ENCODE results near the gene KRIT1. TPM values are rescaled to one million over a fixed set of nuclear protein-coding genes. Genes with fewer than 3 reads are reported as not detected.

The KRIT1 gene
- total and polyA plus RNA-seq, 2 experiments from 2014 or later: 25.3 to 50.6 TPM

DNA sequence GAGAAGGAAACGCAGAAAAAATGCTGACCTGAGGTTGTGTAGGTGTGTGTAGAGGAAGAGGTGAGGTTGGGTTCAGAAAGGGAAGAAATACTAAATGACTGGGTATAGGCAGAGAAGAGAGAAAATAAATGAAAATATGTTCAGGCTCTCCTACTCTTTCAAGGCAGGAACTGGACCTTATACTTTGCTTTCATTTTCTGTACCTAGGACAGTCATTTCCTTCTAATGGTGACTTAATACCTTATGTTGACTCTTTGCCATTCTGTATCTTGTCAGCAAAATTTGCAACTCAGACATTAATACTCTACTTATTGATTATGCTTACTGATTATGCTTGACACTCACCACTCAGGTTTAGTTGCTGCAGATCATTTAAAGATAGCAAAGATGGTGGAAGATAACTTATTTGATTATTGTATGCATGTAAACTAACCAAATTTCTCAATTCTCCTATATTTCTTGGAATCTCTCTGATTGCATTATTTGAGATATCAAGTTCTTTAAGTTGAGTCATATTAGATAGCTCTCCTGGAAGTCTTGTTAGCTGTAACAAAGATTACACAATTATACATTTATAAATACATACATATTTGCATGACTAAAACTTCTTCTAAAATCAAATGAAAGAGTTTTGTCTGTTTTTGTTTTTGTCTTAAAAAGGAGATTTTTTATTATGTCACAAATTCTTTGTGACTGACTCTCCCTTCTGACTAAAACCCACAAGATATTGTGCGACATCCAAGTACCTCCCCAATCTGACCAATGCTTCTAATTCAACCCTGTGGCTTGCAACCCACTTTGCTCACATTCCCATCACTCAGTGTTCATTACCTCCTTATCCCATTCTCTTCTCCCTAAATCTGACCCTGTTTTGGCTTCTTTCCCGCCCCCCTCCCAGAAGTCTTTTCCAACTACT lies 86.8 kb downstream of the KRIT1 start:
- no peaks in the 10 kb centered on the region for H3K4me1 ChIP-seq (ENCODE audit: insufficient read depth)
- no peaks in the 10 kb centered on the region for H3K27me3 ChIP-seq
- no peak for DNase-seq (ENCODE audit: low spot score)
- no peaks in the 10 kb centered on the region for H3K79me2 ChIP-seq
- no peak overlapping the region for H3K27ac ChIP-seq
- H3K36me3 ChIP-seq (replicated peaks; ENCODE audit: insufficient read depth, low read depth): no peaks in the 10 kb centered on the region
- TF ChIP-seq EZH2 (IDR thresholded peaks at IDR 0.05; ENCODE audit: borderline replicate concordance) (no peak), EZH2phosphoT487 (IDR thresholded peaks at IDR 0.05; ENCODE audit: low read depth, severe bottlenecking, unreplicated experiment) (no peak)
- TF ChIP-seq, protein P1, sequence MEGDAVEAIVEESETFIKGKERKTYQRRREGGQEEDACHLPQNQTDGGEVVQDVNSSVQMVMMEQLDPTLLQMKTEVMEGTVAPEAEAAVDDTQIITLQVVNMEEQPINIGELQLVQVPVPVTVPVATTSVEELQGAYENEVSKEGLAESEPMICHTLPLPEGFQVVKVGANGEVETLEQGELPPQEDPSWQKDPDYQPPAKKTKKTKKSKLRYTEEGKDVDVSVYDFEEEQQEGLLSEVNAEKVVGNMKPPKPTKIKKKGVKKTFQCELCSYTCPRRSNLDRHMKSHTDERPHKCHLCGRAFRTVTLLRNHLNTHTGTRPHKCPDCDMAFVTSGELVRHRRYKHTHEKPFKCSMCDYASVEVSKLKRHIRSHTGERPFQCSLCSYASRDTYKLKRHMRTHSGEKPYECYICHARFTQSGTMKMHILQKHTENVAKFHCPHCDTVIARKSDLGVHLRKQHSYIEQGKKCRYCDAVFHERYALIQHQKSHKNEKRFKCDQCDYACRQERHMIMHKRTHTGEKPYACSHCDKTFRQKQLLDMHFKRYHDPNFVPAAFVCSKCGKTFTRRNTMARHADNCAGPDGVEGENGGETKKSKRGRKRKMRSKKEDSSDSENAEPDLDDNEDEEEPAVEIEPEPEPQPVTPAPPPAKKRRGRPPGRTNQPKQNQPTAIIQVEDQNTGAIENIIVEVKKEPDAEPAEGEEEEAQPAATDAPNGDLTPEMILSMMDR (IDR thresholded peaks at IDR 0.05; ENCODE audit: poor library complexity): no peak
- H4K20me1 ChIP-seq (ENCODE audit: insufficient read depth, poor library complexity, severe bottlenecking): no peaks in the 10 kb centered on the region
- H3K9me3 ChIP-seq (ENCODE audit: low read depth): no peaks in the 10 kb centered on the region
- H3K4me2 ChIP-seq: no peak overlapping the region
- 94% methylated on average over 3 of the region's 3 CpGs for WGBS (ENCODE audit: low lambda C conversion rate, missing lambda C conversion rate)
- no peaks in the 10 kb centered on the region for H3K9me2 ChIP-seq (replicated peaks; ENCODE audit: insufficient read depth)
- no peak overlapping the region for H3K4me3 ChIP-seq
- no peak overlapping the region for H2AFZ ChIP-seq

DNA sequence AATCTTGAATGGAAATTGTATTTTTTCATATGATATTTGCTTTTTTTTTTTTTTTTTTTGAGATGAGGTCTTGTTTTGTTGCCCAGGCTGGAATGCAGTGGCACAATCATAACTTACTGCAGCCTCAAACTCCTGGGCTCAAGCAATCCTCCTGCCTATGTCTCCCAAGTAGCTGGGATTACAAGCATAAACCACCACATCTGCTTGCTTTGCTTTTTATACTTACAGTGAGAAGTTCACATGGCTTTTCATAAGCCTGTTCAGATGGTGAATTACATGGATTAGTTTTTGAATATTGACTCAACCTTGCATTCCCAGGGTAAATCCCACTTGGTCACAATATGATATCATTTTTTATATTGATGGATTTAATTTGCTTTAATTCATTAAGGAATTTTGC lies 88.7 kb downstream of the KRIT1 start:
- H3K27ac ChIP-seq: no peak overlapping the region
- no peaks in the 10 kb centered on the region for H3K4me1 ChIP-seq (ENCODE audit: insufficient read depth)
- no peaks in the 10 kb centered on the region for H3K9me3 ChIP-seq (ENCODE audit: low read depth)
- H4K20me1 ChIP-seq (ENCODE audit: insufficient read depth, poor library complexity, severe bottlenecking): no peaks in the 10 kb centered on the region
- H3K4me3 ChIP-seq: no peak overlapping the region
- no peaks in the 10 kb centered on the region for H3K27me3 ChIP-seq
- no peaks in the 10 kb centered on the region for H3K9me2 ChIP-seq (replicated peaks; ENCODE audit: insufficient read depth)
- TF ChIP-seq EZH2phosphoT487 (IDR thresholded peaks at IDR 0.05; ENCODE audit: low read depth, severe bottlenecking, unreplicated experiment): no peak
- TF ChIP-seq, protein P1 (IDR thresholded peaks at IDR 0.05; ENCODE audit: poor library complexity): no peak
- TF ChIP-seq EZH2 (IDR thresholded peaks at IDR 0.05; ENCODE audit: borderline replicate concordance): no peak
- no peak overlapping the region for H2AFZ ChIP-seq
- no peak overlapping the region for H3K4me2 ChIP-seq
- no peak for DNase-seq (ENCODE audit: low spot score)
- H3K79me2 ChIP-seq: no peaks in the 10 kb centered on the region
- H3K36me3 ChIP-seq (replicated peaks; ENCODE audit: insufficient read depth, low read depth): no peaks in the 10 kb centered on the region

DNA sequence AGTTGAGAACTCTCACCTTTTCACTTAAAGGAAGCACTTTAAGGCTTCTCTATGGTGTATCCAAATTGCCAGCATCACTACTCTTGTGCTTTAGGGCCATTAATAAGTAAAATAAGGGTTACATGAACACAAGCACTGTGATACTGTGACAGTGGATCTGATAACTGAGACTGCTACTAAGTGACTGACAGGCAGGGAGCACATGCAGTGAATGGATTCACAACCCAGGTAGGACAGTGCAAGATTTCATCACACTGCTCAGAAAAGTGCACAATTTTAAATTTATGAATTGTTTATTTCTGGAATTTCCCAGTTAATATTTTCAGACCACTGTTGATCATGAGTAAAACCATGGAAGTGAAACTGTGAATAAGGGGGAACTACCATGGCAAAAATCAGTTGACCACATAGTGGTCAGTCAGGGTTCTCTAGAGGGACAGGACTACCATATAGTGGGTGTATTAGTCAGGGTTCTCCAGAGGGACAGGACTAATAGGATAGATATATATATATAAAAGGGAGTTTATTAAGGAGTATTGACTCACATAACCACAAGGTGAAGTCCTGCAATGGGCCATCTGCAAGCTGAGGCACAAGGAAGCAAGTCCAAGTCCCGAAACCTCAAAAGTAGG lies 90.5 kb downstream of the KRIT1 start:
- Histone ChIP-seq H3K4me3 (no peak overlapping the region), H3K79me2 (no peaks in the 10 kb centered on the region), H3K9me2 (replicated peaks; ENCODE audit: insufficient read depth) (no peaks in the 10 kb centered on the region), H3K4me1 (ENCODE audit: insufficient read depth) (no peaks in the 10 kb centered on the region), H3K27me3 (no peaks in the 10 kb centered on the region), H3K9me3 (ENCODE audit: low read depth) (no peaks in the 10 kb centered on the region), H3K4me2 (no peak overlapping the region), H2AFZ (no peak overlapping the region), H3K36me3 (replicated peaks; ENCODE audit: insufficient read depth, low read depth) (no peaks in the 10 kb centered on the region), H4K20me1 (ENCODE audit: insufficient read depth, poor library complexity, severe bottlenecking) (no peaks in the 10 kb centered on the region), H3K27ac (no peak overlapping the region)
- DNase-seq (ENCODE audit: low spot score): no peak
- 85% methylated on average over 1 of the region's 1 CpG for WGBS (ENCODE audit: low lambda C conversion rate, missing lambda C conversion rate)
- no peak for TF ChIP-seq EZH2 (IDR thresholded peaks at IDR 0.05; ENCODE audit: borderline replicate concordance)
- TF ChIP-seq EZH2phosphoT487 (IDR thresholded peaks at IDR 0.05; ENCODE audit: low read depth, severe bottlenecking, unreplicated experiment): no peak

DNA sequence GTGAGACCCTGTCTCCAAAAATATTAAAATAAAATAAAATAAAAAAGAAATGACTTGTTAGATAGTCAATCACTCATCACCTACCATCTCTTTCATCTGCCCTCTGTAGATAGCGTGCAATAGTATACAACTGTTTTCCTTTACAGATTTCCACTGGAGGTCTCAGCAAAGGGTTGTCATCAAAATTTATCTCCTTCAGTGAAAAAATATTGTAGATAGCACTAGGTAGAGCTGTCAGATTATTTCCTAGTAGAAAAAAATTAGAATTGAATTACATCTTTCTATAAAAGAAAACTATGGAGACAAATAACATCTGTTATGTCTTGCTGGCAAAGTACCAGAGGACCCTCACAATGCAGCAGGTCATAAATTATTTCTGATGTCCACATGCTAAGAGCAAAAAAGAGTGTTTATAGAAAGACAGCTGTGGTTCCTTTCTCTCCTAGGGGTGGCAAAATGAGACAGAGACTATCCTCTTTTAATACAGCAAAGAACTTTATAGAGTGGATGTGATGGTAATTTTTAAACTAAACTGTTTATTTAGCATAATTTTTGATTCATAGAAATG lies 95.2 kb downstream of the KRIT1 start:
- WGBS (ENCODE audit: low lambda C conversion rate, missing lambda C conversion rate): 68% methylated on average over 1 of the region's 1 CpG
- H3K79me2 ChIP-seq: no peaks in the 10 kb centered on the region

More for the DNA sequence above, 95.2 kb downstream of the KRIT1 start:
- Histone ChIP-seq H3K9me2 (replicated peaks; ENCODE audit: insufficient read depth) (no peaks in the 10 kb centered on the region), H3K4me1 (ENCODE audit: insufficient read depth) (no peaks in the 10 kb centered on the region), H3K27ac (no peak overlapping the region), H3K4me3 (no peak overlapping the region), H4K20me1 (ENCODE audit: insufficient read depth, poor library complexity, severe bottlenecking) (no peaks in the 10 kb centered on the region), H3K36me3 (replicated peaks; ENCODE audit: insufficient read depth, low read depth) (no peaks in the 10 kb centered on the region), H3K9me3 (ENCODE audit: low read depth) (no peaks in the 10 kb centered on the region), H3K27me3 (no peaks in the 10 kb centered on the region), H2AFZ (no peak overlapping the region), H3K4me2 (no peak overlapping the region)
- no peak for DNase-seq (ENCODE audit: low spot score)
- TF ChIP-seq, protein P1 (IDR thresholded peaks at IDR 0.05; ENCODE audit: poor library complexity): no peak
- TF ChIP-seq EZH2 (IDR thresholded peaks at IDR 0.05; ENCODE audit: borderline replicate concordance) (no peak), EZH2phosphoT487 (IDR thresholded peaks at IDR 0.05; ENCODE audit: low read depth, severe bottlenecking, unreplicated experiment) (no peak)
